HepG2 (cell line): ENCODE measurements around the gene WWC1. TPM values are rescaled to one million over a fixed set of nuclear protein-coding genes. Genes with fewer than 3 reads are reported as not detected.
A peak's percentile ranks its signal among the peaks of the same experiment; 100 is the strongest.

Source experiments
- CBX2 ChIP-seq, 2 experiments: fragments of 200-600 bp in 1 of 2; sonication (generic); formaldehyde crosslinking in 1 of 2; IDR thresholded peaks; 2 replicates each; pipeline versions ENCODE4 v1.7.0 to v1.8.1; 2018 to 2022; ENCODE audit warnings: low read depth in 2 of 2, low read length in 1 of 2, mild to moderate bottlenecking in 1 of 2, missing genetic modification reagents in 1 of 2
- CENPT ChIP-seq: sonication (generic); formaldehyde crosslinking; IDR thresholded peaks from 2 replicates; pipeline ENCODE4 v1.8.0; 2022; ENCODE audit warnings: low read depth, mild to moderate bottlenecking, moderate library complexity, missing genetic modification reagents
- FOXA3 ChIP-seq: IDR thresholded peaks from 2 replicates; pipeline ENCODE4 v1.6.1; 2016; ENCODE audit warnings: missing genetic modification reagents, missing compliant biosample characterization
- HMG20A ChIP-seq: IDR thresholded peaks from 2 replicates; pipeline ENCODE4 v1.6.1; 2016; ENCODE audit warnings: borderline replicate concordance
- HNRNPH1 ChIP-seq: fragments of 200-400 bp; formaldehyde crosslinking; optimal IDR thresholded peaks from 2 replicates; pipeline ENCODE3; 2017; ENCODE audit warnings: mild to moderate bottlenecking, low read depth, low read length
- HNRNPLL ChIP-seq: fragments of 200-400 bp; formaldehyde crosslinking; IDR thresholded peaks from 2 replicates; pipeline ENCODE4 v1.6.1; 2017; ENCODE audit warnings: mild to moderate bottlenecking, low read depth, low read length; ENCODE audit not compliant: poor library complexity, severe bottlenecking
- MTA1 ChIP-seq: sonication (generic); formaldehyde crosslinking; IDR thresholded peaks from 2 replicates; pipeline ENCODE4 v1.4.0; 2020; ENCODE audit warnings: missing genetic modification reagents, mild to moderate bottlenecking, borderline replicate concordance
- NAIF1 ChIP-seq: sonication (generic); formaldehyde crosslinking; IDR thresholded peaks from 2 replicates; pipeline ENCODE4 v1.5.0; 2020; ENCODE audit warnings: mild to moderate bottlenecking, missing genetic modification reagents, borderline replicate concordance
- NFYC ChIP-seq: IDR thresholded peaks from 2 replicates; pipeline ENCODE4 v1.6.1; 2016; ENCODE audit warnings: missing genetic modification reagents, missing compliant biosample characterization
- PRPF4 ChIP-seq: fragments of 200-400 bp; formaldehyde crosslinking; IDR thresholded peaks from 2 replicates; pipeline ENCODE4 v1.6.1; 2016; ENCODE audit warnings: low read length, low read depth; ENCODE audit not compliant: poor library complexity, severe bottlenecking
- SYNCRIP ChIP-seq: fragments of 200-400 bp; formaldehyde crosslinking; IDR thresholded peaks from 2 replicates; pipeline ENCODE4 v1.6.1; 2018; ENCODE audit warnings: mild to moderate bottlenecking, low read depth, low read length; ENCODE audit not compliant: insufficient read depth
- TCF7L2 ChIP-seq: IDR thresholded peaks from 2 replicates; pipeline ENCODE4 v1.6.1; 2011; ENCODE audit warnings: mild to moderate bottlenecking, low read depth, low read length, moderate library complexity
- TEF ChIP-seq: sonication (generic); formaldehyde crosslinking; IDR thresholded peaks from 2 replicates; pipeline ENCODE4 v1.5.0; 2020; ENCODE audit warnings: missing genetic modification reagents
- XBP1 ChIP-seq: sonication (generic); formaldehyde crosslinking; IDR thresholded peaks from 2 replicates; pipeline ENCODE4 v1.5.0; 2020; ENCODE audit warnings: missing genetic modification reagents
- ZBTB2 ChIP-seq: sonication (generic); formaldehyde crosslinking; IDR thresholded peaks from 2 replicates; pipeline ENCODE4 v1.8.0; 2022; ENCODE audit warnings: low read depth, missing genetic modification reagents
- ZFP62 ChIP-seq: sonication (generic); formaldehyde crosslinking; IDR thresholded peaks from 2 replicates; pipeline ENCODE4 v1.4.0; 2020; ENCODE audit warnings: missing genetic modification reagents
- ZMAT3 ChIP-seq: sonication (generic); formaldehyde crosslinking; conservative IDR thresholded peaks from 2 replicates; pipeline ENCODE4 v1.7.0; 2021; ENCODE audit warnings: missing genetic modification reagents
- ZNF33B ChIP-seq: sonication (generic); formaldehyde crosslinking; IDR thresholded peaks from 2 replicates; pipeline ENCODE4 v1.5.1; 2020; ENCODE audit warnings: mild to moderate bottlenecking, missing genetic modification reagents
- ZNF431 ChIP-seq: sonication (generic); formaldehyde crosslinking; IDR thresholded peaks from 2 replicates; pipeline ENCODE4 v1.9.0; 2022; ENCODE audit warnings: missing genetic modification reagents, low read depth, mild to moderate bottlenecking, borderline replicate concordance
- ZNF549 ChIP-seq: sonication (generic); formaldehyde crosslinking; IDR thresholded peaks from 2 replicates; pipeline ENCODE4 v1.5.0; 2020; ENCODE audit warnings: missing genetic modification reagents
- ZNF572 ChIP-seq: sonication (generic); formaldehyde crosslinking; IDR thresholded peaks from 2 replicates; pipeline ENCODE4 v1.5.1; 2020; ENCODE audit warnings: mild to moderate bottlenecking, missing genetic modification reagents
- ZNF703 ChIP-seq: sonication (generic); formaldehyde crosslinking; IDR thresholded peaks from 2 replicates; pipeline ENCODE4 v1.5.1; 2020; ENCODE audit warnings: missing genetic modification reagents, mild to moderate bottlenecking, moderate library complexity, borderline replicate concordance
- polyA plus RNA-seq, 8 experiments: library from polyadenylated mRNA; depleted of rRNA in 3 of 8; stranded (reverse) in 7 of 8; unstranded in 1 of 8; fragments of >200 nt; fragmentation: Illumina TruSeq in 4 of 8; extraction: Trizol in 4 of 8; gene quantifications; 2 replicates each; pipeline versions ENCODE4 v1.2.1 to v1.2.3, GENCODE V29; 2011 to 2016; ENCODE audit warnings: low read depth in 4 of 8, missing spikeins in 1 of 8, mixed read lengths in 1 of 8; ENCODE audit not compliant: insufficient read depth in 1 of 8
- total RNA-seq, 5 experiments: library from RNA; depleted of rRNA; stranded (reverse); fragments of >200 nt; fragmentation: Illumina TruSeq; extraction: Trizol; gene quantifications; 2 replicates each; pipeline ENCODE4 v1.2.3, GENCODE V29; 2016; ENCODE audit warnings: low read depth in 1 of 5
- TF ChIP-seq, protein P1 (sequence below): sonication (generic); formaldehyde crosslinking; IDR thresholded peaks from 2 replicates; pipeline ENCODE4 v1.5.0; 2020; ENCODE audit warnings: mild to moderate bottlenecking, missing genetic modification reagents
- TF ChIP-seq, protein P2 (sequence below): sonication (generic); formaldehyde crosslinking; IDR thresholded peaks from 2 replicates; pipeline ENCODE4 v1.5.0; 2020; ENCODE audit warnings: mild to moderate bottlenecking, missing genetic modification reagents, moderate library complexity

Gene WWC1
- total and polyA plus RNA-seq, 2 of the 13 experiments (the other 11 are each of a cell fraction or from before 2014, with no cell fraction given): 8.3 to 17.9 TPM

DNA sequence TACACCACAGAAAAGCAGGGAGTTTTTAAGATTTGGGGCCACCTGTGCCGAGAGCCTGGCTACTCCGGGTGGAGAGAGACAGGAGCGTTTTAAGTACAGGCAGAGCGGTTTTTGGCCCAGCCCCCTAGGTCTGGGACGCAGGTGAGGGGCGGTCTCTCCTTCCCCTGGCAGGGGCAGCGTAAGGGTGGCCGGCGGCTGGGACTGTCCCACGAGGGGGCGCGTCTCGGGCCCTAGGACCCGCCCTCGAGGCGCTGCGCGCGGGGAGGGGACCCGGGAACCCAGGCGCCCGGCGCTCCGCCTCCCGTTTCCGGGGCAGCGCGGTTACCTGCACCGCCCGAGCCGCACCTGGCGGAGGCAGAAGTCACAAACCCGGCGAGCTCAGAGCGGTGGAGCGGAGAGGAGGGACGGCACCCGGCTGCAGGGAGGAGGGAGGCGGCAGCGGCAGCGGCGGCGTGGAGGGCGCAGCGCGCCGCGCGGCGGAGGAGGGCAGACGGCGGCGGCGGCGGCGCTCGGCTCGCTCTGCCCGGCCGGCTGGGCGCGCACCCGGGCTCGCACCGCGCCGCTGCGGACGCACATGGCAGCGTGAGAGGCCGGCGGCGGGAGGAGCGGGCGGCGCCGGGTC is at the start of gene WWC1 (continued):
- TF ChIP-seq, protein P1, sequence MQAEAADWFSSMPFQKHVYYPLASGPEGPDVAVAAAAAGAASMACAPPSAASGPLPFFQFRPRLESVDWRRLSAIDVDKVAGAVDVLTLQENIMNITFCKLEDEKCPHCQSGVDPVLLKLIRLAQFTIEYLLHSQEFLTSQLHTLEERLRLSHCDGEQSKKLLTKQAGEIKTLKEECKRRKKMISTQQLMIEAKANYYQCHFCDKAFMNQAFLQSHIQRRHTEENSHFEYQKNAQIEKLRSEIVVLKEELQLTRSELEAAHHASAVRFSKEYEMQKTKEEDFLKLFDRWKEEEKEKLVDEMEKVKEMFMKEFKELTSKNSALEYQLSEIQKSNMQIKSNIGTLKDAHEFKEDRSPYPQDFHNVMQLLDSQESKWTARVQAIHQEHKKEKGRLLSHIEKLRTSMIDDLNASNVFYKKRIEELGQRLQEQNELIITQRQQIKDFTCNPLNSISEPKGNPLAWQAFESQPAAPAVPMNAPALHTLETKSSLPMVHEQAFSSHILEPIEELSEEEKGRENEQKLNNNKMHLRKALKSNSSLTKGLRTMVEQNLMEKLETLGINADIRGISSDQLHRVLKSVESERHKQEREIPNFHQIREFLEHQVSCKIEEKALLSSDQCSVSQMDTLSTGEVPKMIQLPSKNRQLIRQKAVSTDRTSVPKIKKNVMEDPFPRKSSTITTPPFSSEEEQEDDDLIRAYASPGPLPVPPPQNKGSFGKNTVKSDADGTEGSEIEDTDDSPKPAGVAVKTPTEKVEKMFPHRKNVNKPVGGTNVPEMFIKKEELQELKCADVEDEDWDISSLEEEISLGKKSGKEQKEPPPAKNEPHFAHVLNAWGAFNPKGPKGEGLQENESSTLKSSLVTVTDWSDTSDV: no peak
- TF ChIP-seq MTA1 (CRISPR knock-in tag) (peak; percentile 14; the same call in 1 of the 2 replicates), ZNF33B (no peak), CBX2 (IDR thresholded peaks at IDR 0.05; ENCODE audit: low read depth, low read length) (no peak), CBX2 (CRISPR knock-in tag; IDR thresholded peaks at IDR 0.05; ENCODE audit: low read depth) (no peak), ZBTB2 (CRISPR knock-in tag) (peak; percentile 49; the same call in 1 of the 2 replicates), TEF (CRISPR knock-in tag) (no peak), CENPT (CRISPR knock-in tag) (no peak), ZNF572 (no peak), ZMAT3 (no peak), ZNF431 (CRISPR knock-in tag) (no peak), FOXA3 (no peak), HNRNPH1 (no peak), ZFP62 (no peak), SYNCRIP (no peak), TCF7L2 (no peak), PRPF4 (no peak), NAIF1 (CRISPR knock-in tag) (no peak), HNRNPLL (peak; percentile 86), HMG20A (CRISPR knock-in tag) (no peak), XBP1 (no peak), NFYC (CRISPR knock-in tag) (no peak), ZNF549 (CRISPR knock-in tag) (no peak), ZNF703 (no peak)
- TF ChIP-seq, protein P2, sequence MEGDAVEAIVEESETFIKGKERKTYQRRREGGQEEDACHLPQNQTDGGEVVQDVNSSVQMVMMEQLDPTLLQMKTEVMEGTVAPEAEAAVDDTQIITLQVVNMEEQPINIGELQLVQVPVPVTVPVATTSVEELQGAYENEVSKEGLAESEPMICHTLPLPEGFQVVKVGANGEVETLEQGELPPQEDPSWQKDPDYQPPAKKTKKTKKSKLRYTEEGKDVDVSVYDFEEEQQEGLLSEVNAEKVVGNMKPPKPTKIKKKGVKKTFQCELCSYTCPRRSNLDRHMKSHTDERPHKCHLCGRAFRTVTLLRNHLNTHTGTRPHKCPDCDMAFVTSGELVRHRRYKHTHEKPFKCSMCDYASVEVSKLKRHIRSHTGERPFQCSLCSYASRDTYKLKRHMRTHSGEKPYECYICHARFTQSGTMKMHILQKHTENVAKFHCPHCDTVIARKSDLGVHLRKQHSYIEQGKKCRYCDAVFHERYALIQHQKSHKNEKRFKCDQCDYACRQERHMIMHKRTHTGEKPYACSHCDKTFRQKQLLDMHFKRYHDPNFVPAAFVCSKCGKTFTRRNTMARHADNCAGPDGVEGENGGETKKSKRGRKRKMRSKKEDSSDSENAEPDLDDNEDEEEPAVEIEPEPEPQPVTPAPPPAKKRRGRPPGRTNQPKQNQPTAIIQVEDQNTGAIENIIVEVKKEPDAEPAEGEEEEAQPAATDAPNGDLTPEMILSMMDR: peak; percentile 71
